ENCODE measurements around the gene GDPD4.

The GDPD4 gene

DNA sequence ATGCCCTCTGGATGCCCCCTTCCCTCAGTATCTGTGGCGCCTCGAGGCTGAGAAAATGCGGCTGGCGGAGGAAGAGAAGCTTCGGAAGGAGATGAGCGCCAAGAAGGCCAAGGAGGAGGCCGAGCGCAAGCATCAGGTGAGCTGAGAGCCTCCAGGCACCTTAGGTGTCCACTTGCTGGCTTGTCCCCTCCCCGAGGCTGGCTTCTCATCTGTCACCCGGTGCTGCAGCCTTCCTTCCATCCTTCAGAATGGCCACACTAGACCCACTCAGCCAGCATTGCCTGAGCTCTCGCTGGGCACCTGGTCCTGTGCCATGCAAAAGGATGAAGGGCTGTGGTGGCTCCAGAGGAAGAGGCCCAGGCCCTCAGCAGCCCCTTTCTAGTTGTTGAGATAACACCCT is 121.1 kb downstream of the GDPD4 start:
- in situ Hi-C loops (cut with HindIII; ENCODE audit: low sequenced_read_pairs) = no loop called here
- TF ChIP-seq, protein P1, sequence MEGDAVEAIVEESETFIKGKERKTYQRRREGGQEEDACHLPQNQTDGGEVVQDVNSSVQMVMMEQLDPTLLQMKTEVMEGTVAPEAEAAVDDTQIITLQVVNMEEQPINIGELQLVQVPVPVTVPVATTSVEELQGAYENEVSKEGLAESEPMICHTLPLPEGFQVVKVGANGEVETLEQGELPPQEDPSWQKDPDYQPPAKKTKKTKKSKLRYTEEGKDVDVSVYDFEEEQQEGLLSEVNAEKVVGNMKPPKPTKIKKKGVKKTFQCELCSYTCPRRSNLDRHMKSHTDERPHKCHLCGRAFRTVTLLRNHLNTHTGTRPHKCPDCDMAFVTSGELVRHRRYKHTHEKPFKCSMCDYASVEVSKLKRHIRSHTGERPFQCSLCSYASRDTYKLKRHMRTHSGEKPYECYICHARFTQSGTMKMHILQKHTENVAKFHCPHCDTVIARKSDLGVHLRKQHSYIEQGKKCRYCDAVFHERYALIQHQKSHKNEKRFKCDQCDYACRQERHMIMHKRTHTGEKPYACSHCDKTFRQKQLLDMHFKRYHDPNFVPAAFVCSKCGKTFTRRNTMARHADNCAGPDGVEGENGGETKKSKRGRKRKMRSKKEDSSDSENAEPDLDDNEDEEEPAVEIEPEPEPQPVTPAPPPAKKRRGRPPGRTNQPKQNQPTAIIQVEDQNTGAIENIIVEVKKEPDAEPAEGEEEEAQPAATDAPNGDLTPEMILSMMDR (IDR thresholded peaks at IDR 0.05; ENCODE audit: low read depth, low read length) = no peak
- H3K4me3 ChIP-seq (ENCODE audit: low read depth, low read length) = no peak overlapping the region
- no peak for DNase-seq (ENCODE audit: low read depth, low spot score)

DNA sequence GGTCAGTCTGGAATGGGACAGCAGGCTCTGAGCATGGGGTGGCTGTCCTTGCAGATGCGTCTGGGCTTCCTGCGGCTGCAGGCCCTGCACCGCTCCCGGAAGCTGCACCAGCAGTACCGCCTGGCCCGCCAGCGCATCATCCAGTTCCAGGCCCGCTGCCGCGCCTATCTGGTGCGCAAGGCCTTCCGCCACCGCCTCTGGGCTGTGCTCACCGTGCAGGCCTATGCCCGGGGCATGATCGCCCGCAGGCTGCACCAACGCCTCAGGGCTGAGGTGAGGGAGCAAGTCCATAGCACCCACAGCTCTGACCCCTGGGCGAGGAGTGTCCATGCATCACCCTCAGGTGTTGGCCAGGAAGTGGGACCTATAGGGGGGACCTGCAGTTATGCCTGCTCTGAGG is 121.8 kb downstream of the GDPD4 start:
- TF ChIP-seq, protein P1 (IDR thresholded peaks at IDR 0.05; ENCODE audit: low read depth, low read length) = no peak
- DNase-seq (ENCODE audit: low read depth, low spot score) = no peak
- in situ Hi-C loops (cut with HindIII; ENCODE audit: low sequenced_read_pairs) = no loop called here
- H3K4me3 ChIP-seq (ENCODE audit: low read depth, low read length) = no peak overlapping the region

DNA sequence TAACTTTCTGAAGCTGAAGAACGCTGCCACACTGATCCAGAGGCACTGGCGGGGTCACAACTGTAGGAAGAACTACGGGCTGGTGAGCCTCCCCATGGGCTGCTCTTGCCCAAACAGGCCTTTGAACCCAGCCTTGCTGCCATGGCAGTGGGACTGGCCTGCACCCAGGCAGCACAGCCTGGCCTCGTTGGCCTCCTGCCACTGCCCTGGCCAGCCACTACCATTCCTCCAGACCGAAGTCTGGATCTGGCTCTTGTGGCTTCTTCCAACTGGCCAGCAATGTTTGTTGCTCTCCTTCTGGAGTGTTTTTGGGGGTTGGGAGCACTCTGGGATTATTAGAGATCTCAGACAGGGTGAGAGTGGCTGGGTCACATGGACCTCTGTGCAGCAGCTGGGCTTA is 122.4 kb downstream of the GDPD4 start:
- TF ChIP-seq, protein P1 (IDR thresholded peaks at IDR 0.05; ENCODE audit: low read depth, low read length) = no peak
- H3K4me3 ChIP-seq (ENCODE audit: low read depth, low read length) = no peak overlapping the region
- DNase-seq (ENCODE audit: low read depth, low spot score) = no peak
- in situ Hi-C loops (cut with HindIII; ENCODE audit: low sequenced_read_pairs) = no loop called here

DNA sequence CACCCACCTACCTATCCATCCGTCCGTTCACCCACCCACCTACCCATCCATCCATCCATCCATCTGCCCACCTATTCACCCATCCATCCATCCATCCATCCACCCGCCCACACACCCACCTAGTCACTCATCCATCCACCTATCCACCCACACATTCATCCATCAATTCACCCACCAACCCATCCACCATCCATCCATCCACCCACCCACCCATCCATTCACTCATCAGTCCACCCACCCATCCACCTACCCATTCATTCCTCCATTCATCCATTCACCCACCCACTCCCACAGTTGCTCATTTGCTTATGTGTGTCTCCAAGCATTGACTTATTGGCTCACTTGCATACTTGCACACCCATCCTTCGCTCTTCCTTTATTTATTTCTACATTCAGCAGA is 123.3 kb downstream of the GDPD4 start:
- no peak overlapping the region for H3K4me3 ChIP-seq (ENCODE audit: low read depth, low read length)
- TF ChIP-seq, protein P1 (IDR thresholded peaks at IDR 0.05; ENCODE audit: low read depth, low read length) = no peak
- no peak for DNase-seq (ENCODE audit: low read depth, low spot score)
- in situ Hi-C loops (cut with HindIII; ENCODE audit: low sequenced_read_pairs) = no loop called here

DNA sequence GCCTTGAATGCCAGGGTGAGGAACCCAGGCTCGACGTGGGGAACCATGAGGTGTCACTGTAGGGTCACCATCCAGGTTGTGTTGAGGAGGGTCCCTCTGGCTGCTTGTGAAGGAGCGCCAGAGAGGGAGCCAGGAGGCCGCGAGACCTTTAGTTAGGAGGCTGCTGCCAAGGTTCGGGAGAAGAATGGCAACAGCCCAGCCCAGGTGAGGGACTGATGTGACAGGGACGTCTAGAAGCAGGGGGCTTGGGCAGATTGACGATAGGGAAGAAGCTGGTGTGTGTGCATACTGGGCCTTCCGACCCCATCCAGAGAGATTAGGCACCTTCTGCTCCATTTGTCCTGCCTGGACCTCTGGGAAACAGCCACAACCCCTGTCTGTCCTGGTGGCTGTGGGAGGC is 124.5 kb downstream of the GDPD4 start:
- in situ Hi-C loops (cut with HindIII; ENCODE audit: low sequenced_read_pairs) = no loop called here
- no peak overlapping the region for H3K4me3 ChIP-seq (ENCODE audit: low read depth, low read length)
- TF ChIP-seq, protein P1 (IDR thresholded peaks at IDR 0.05; ENCODE audit: low read depth, low read length) = no peak
- DNase-seq (ENCODE audit: low read depth, low spot score) = no peak

DNA sequence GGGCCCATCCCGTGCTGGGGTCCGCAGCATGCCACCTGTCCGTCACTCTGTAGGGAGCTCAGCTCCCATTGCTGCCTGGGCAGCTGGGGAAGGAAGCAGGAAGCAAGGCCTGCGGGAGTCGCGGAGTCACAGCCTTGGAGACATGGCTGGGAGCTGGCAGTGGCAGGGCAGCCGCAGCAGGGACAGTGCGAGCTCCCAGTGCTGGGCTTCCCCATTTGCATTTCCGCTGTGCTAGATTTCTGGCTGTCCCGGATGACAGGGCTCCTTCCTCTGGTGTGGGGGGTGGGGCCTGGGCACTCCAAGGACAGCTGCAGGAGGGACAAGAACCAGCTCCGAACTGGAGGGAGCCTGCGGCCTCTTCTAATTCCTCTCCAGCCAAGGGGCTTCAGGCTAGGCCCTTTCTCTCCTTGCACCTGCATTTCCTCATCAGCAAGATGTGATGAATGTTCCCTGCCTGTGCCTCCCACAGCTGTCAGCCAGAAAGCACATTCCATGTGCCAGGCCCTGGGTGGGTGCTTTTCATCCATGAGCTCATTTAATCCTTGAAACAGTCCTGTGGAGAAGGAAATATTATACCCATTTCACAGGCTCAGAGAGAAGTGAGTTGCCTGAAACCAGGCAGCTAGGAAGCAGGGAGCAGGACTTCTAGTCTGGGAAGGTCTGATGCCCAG is 125.5 kb downstream of the GDPD4 start:
- no peak for DNase-seq (ENCODE audit: low read depth, low spot score)
- TF ChIP-seq, protein P1 (IDR thresholded peaks at IDR 0.05; ENCODE audit: low read depth, low read length) = no peak
- H3K4me3 ChIP-seq (ENCODE audit: low read depth, low read length) = no peak overlapping the region
- in situ Hi-C loops (cut with HindIII; ENCODE audit: low sequenced_read_pairs) = no loop called here

Data from astrocyte of the spinal cord (primary cell).